NCI-H510A (cell line): ENCODE data around the gene IMPA2.
"Not testable (repeated sequence)": the region's sequence is repeated elsewhere in the genome, so short reads cannot be mapped to it uniquely, and the experiment has no call there.

Experiments
- DNase-seq: peaks from one replicate; lab custom pipeline; 2025; lab: John Stamatoyannopoulos, UW

IMPA2 gene

DNA sequence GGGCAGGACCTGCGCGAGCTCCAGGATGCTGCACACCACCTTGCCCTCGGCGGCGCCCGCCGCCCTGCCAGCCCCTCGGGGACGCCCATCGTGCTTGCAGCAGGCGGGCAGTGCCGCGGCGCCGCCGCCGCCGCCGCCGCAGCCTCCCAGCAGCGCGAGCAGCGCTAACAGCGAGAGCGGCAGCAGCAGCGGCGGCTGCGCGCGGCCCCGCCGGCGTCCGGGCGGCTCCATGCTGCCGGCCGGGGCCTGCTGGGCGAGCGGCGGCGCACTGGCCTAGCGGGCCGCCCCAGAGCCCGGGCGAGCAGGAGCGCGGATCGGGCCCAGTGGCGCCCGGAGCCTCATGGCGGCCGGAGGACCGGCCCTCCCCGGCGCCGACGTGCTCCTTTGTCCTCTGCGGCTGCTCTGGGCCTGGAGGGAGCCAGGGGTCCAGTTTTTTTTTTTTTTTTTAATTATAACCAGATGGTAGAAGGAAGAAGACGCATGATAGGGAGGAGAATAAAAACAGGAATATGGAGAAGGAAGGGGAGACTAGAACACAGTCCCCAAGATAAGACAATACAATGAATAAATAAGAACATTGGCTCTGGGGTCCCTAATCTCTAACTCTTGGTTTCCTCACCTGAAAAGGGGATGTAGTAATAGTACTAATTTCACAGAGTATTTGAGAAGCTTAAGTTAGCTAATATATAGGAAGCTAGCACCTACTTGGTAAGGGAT, 95.3 kb downstream of the IMPA2 start:
- DNase-seq, result no peak

DNA sequence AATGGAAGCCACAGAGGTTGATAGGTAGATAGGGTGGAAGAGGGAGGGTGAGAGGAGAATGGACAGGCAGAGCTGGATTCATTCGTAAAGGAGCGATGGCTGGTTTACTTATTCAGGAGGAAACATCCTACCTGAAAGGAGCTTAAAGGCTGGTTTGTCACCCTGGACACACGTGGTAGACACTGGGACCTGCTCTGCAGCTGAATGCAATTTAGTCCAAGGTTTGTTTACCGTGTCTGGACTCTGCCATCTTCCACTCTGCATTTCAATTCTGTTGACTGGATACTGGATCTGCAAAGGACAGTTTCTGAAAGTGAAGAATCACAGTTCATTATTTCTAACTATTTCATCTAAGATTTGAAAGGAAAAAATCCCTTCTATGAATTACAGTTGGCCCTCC, 96.7 kb downstream of the IMPA2 start:
- DNase-seq, result not testable (repeated sequence)

- DNase-seq, result no peak
These were observed 98.4 kb downstream of the IMPA2 start for GRCh38 chr18:12079491-12080237.
